Astrocyte of the spinal cord (primary cell): ENCODE data around the gene NT5M.
"Not testable (repeated sequence)": the region's sequence is repeated elsewhere in the genome, so short reads cannot be mapped to it uniquely, and the experiment has no call there.

ENCODE experiments used
- DNase-seq: peaks from one replicate; pipeline ENCODE4 v3.0.0; 2011; ENCODE audit warnings: low read depth, low spot score
- H3K4me3 ChIP-seq: 2 replicates; pipeline ENCODE4 v1.5.1; 2011; ENCODE audit warnings: low read depth, mild to moderate bottlenecking, low read length, moderate library complexity
- CTCF ChIP-seq: IDR thresholded peaks from 2 replicates; pipeline ENCODE4 v1.5.1; 2012; ENCODE audit warnings: low read depth, mild to moderate bottlenecking, low read length, inconsistent platforms
- in situ Hi-C: cut with HindIII; loops from 2 replicates; pipeline ENCODE4 v1.10.0; 2017; ENCODE audit warnings: low sequenced_read_pairs

The NT5M gene

GRCh38 chr17:17300624-17301568, 2.3 kb upstream of the NT5M start:
- DNase-seq: peak; percentile 37
- no peak for TF ChIP-seq CTCF
- in situ Hi-C loops: no loop called here
- peak overlapping the region; percentile 29 for H3K4me3 ChIP-seq

GRCh38 chr17:17301659-17302058, 1.5 kb upstream of the NT5M start:
- H3K4me3 ChIP-seq, in situ Hi-C loops, DNase-seq: not testable (repeated sequence)

GRCh38 chr17:17303847-17304490, 796 bp downstream of the NT5M start:
- no peak for DNase-seq
- peak overlapping the region; percentile 46 for H3K4me3 ChIP-seq
- no peak for TF ChIP-seq CTCF
- in situ Hi-C loops: no loop called here

- no peak for TF ChIP-seq CTCF
- no peak for DNase-seq
- H3K4me3 ChIP-seq: no peak overlapping the region
- in situ Hi-C loops: no loop called here
Observed at GRCh38 chr17:17304521-17304985, 1.4 kb downstream of the NT5M start.

- in situ Hi-C loops: no loop called here
- no peak for DNase-seq
- H3K4me3 ChIP-seq: no peak overlapping the region
- TF ChIP-seq CTCF: no peak
Observed at GRCh38 chr17:17305281-17305801, 2.2 kb downstream of the NT5M start.

- in situ Hi-C loops: no loop called here
- DNase-seq: no peak
- TF ChIP-seq CTCF: no peak
- no peak overlapping the region for H3K4me3 ChIP-seq
Observed at GRCh38 chr17:17309356-17309755, 6.2 kb downstream of the NT5M start.
